H9 (cell line): ENCODE results near the gene AFF2. TPM values are rescaled to one million over a fixed set of nuclear protein-coding genes. Genes with fewer than 3 reads are reported as not detected.

Experiments
- DNase-seq: peaks from one replicate; pipeline ENCODE4 v3.0.0-alpha.2; 2017
- H2AFZ ChIP-seq: one replicate; pipeline ENCODE4 v1.6.1; 2013; ENCODE audit warnings: mild to moderate bottlenecking, low read length, control low read depth, moderate library complexity
- H2AK5ac ChIP-seq: 2 replicates; pipeline ENCODE4 v1.6.1; 2013; ENCODE audit warnings: low read length, control low read depth, mixed read lengths; ENCODE audit not compliant: insufficient read length
- H2BK120ac ChIP-seq: one replicate; pipeline ENCODE4 v1.6.1; 2013; ENCODE audit warnings: low read depth, mild to moderate bottlenecking, low read length, control low read depth, inconsistent platforms; ENCODE audit not compliant: poor library complexity, severe bottlenecking
- H2BK12ac ChIP-seq: 2 replicates; pipeline ENCODE4 v1.6.1; 2013; ENCODE audit warnings: low read length, control low read depth, mixed read lengths, low read depth; ENCODE audit not compliant: insufficient read length
- H2BK15ac ChIP-seq: 2 replicates; pipeline ENCODE4 v1.6.1; 2013; ENCODE audit warnings: low read depth, low read length, control low read depth
- H2BK20ac ChIP-seq: one replicate; pipeline ENCODE4 v1.6.1; 2013; ENCODE audit warnings: low read depth, mild to moderate bottlenecking, low read length, control low read depth, inconsistent platforms; ENCODE audit not compliant: poor library complexity, severe bottlenecking
- H2BK5ac ChIP-seq: 2 replicates; pipeline ENCODE4 v1.6.1; 2013; ENCODE audit warnings: low read length, control low read depth, mixed read lengths; ENCODE audit not compliant: insufficient read length
- H3K14ac ChIP-seq: 2 replicates; pipeline ENCODE4 v1.6.1; 2013; ENCODE audit warnings: low read length, control low read depth; ENCODE audit not compliant: insufficient read depth
- H3K18ac ChIP-seq: 2 replicates; pipeline ENCODE4 v1.6.1; 2013; ENCODE audit warnings: low read depth, mild to moderate bottlenecking, mixed read lengths, low read length, control low read depth; ENCODE audit not compliant: insufficient read length
- H3K23ac ChIP-seq: 2 replicates; pipeline ENCODE4 v1.6.1; 2013; ENCODE audit warnings: low read length, control low read depth, mixed read lengths, low read depth; ENCODE audit not compliant: insufficient read length
- H3K23me2 ChIP-seq: 2 replicates; pipeline ENCODE4 v1.6.1; 2013; ENCODE audit warnings: low read depth, mild to moderate bottlenecking, mixed read lengths, low read length, control low read depth; ENCODE audit not compliant: insufficient read length, poor library complexity, severe bottlenecking
- H3K27ac ChIP-seq: 2 replicates; pipeline ENCODE4 v1.5.1; 2013; ENCODE audit warnings: low read length, control low read depth, mixed read lengths, low read depth; ENCODE audit not compliant: insufficient read length
- H3K27me3 ChIP-seq: 2 replicates; pipeline ENCODE4 v1.6.1; 2013; ENCODE audit warnings: low read length, control low read depth, inconsistent platforms; ENCODE audit not compliant: insufficient read depth
- H3K4ac ChIP-seq: 2 replicates; pipeline ENCODE4 v1.6.1; 2013; ENCODE audit warnings: low read depth, mild to moderate bottlenecking, control low read depth, inconsistent platforms, low read length, moderate library complexity
- H3K4me1 ChIP-seq: 2 replicates; pipeline ENCODE4 v1.6.1; 2013; ENCODE audit warnings: low read length, control low read depth, inconsistent platforms; ENCODE audit not compliant: insufficient read depth
- H3K4me2 ChIP-seq: 2 replicates; pipeline ENCODE4 v1.6.1; 2013; ENCODE audit warnings: low read length, control low read depth, mixed read lengths; ENCODE audit not compliant: insufficient read length, insufficient read depth
- H3K56ac ChIP-seq: 2 replicates; pipeline ENCODE4 v1.6.1; 2013; ENCODE audit warnings: low read depth, mild to moderate bottlenecking, mixed read lengths, low read length, control low read depth; ENCODE audit not compliant: insufficient read length
- H3K79me1 ChIP-seq: 2 replicates; pipeline ENCODE4 v1.6.1; 2013; ENCODE audit warnings: low read depth, mild to moderate bottlenecking, moderate library complexity, low read length, control low read depth, inconsistent platforms; ENCODE audit not compliant: insufficient read depth, poor library complexity, severe bottlenecking
- H3K79me2 ChIP-seq: 2 replicates; pipeline ENCODE4 v1.6.1; 2013; ENCODE audit warnings: low read length, control low read depth, inconsistent platforms; ENCODE audit not compliant: insufficient read depth
- H3K9ac ChIP-seq: 2 replicates; pipeline ENCODE4 v1.6.1; 2013; ENCODE audit warnings: low read length, control low read depth, mixed read lengths; ENCODE audit not compliant: insufficient read length; ENCODE audit errors: extremely low read depth
- H3K9me3 ChIP-seq: one replicate; pipeline ENCODE4 v1.6.1; 2013; ENCODE audit warnings: low read depth, low read length, inconsistent platforms; ENCODE audit not compliant: control insufficient read depth
- H3T11ph ChIP-seq: one replicate; pipeline ENCODE4 v1.6.1; 2013; ENCODE audit warnings: mild to moderate bottlenecking, low read length, control low read depth, inconsistent platforms
- H4K20me1 ChIP-seq: one replicate; pipeline ENCODE4 v1.6.1; 2013; ENCODE audit not compliant: control insufficient read depth, insufficient read length, insufficient read depth
- H4K5ac ChIP-seq: 2 replicates; pipeline ENCODE4 v1.6.1; 2013; ENCODE audit warnings: low read depth, mild to moderate bottlenecking, mixed read lengths, low read length, control low read depth; ENCODE audit not compliant: insufficient read length
- H4K8ac ChIP-seq: replicated peaks from 2 replicates; pipeline ENCODE4 v1.6.1; 2013; ENCODE audit warnings: low read length, control low read depth, mixed read lengths, low read depth; ENCODE audit not compliant: insufficient read length
- H4K91ac ChIP-seq: 2 replicates; pipeline ENCODE4 v1.6.1; 2013; ENCODE audit warnings: low read depth, mild to moderate bottlenecking, moderate library complexity, mixed read lengths, low read length, control low read depth; ENCODE audit not compliant: insufficient read length
- H3K27ac Mint-ChIP-seq, 3 experiments: 2 replicates in 2 of 3; 3 replicates in 1 of 3; pipeline ENCODE4 v1.8.0; 2020 to 2021; ENCODE audit warnings: mixed read lengths in 3 of 3, mild to moderate bottlenecking in 1 of 3, moderate library complexity in 1 of 3
- H3K27me3 Mint-ChIP-seq: 2 replicates; pipeline ENCODE4 v1.8.0; 2021; ENCODE audit warnings: low read depth, mild to moderate bottlenecking, moderate library complexity, mixed read lengths
- H3K36me3 Mint-ChIP-seq, 3 experiments: 2 replicates in 2 of 3; 3 replicates in 1 of 3; pipeline ENCODE4 v1.8.0; 2020 to 2021; ENCODE audit warnings: low read depth in 3 of 3, mixed read lengths in 3 of 3; ENCODE audit not compliant: insufficient read depth in 1 of 3
- H3K4me1 Mint-ChIP-seq, 2 experiments: 2 replicates each; pipeline ENCODE4 v1.8.0; 2020; ENCODE audit warnings: mixed read lengths in 2 of 2
- H3K4me3 Mint-ChIP-seq, 2 experiments: 2 replicates in 1 of 2; 3 replicates in 1 of 2; pipeline ENCODE4 v1.8.0; 2020 to 2021; ENCODE audit warnings: mild to moderate bottlenecking in 2 of 2, mixed read lengths in 2 of 2, moderate library complexity in 1 of 2
- H3K9me3 Mint-ChIP-seq, 2 experiments: 2 replicates in 1 of 2; 3 replicates in 1 of 2; pipeline ENCODE4 v1.8.0; 2020; ENCODE audit warnings: mild to moderate bottlenecking in 2 of 2, mixed read lengths in 2 of 2, moderate library complexity in 1 of 2
- CTCF ChIP-seq: fragments of 200-600 bp; sonication (generic); conservative IDR thresholded peaks from 3 replicates; pipeline ENCODE4 v1.8.0; 2021; ENCODE audit warnings: antibody characterized with exemption, mild to moderate bottlenecking
- WGBS: extraction: QIAGEN DNeasy Blood & Tissue Kit; methylation state at CpG from one replicate; pipeline ENCODE4 v1.1.7; 2013; ENCODE audit warnings: missing lambda C conversion rate, low lambda C conversion rate, mixed read lengths; ENCODE audit not compliant: insufficient read length; ENCODE audit errors: extremely low coverage; 5-methylcytosine and 5-hydroxymethylcytosine counted together
- total RNA-seq: library from RNA; stranded (reverse); gene quantifications from 2 replicates; pipeline ENCODE4 v1.2.1, GENCODE V29; 2021

Gene AFF2
- total RNA-seq, 1 experiment from 2014 or later, result 14.6 TPM

GRCh38 chrX:148808833-148809232, 308.4 kb downstream of the AFF2 start:
- WGBS, result no CpG with 5 or more reads among the region's 6 CpGs
- Histone ChIP-seq H3K14ac (no peak overlapping the region), H3K9me3 (peaks cover 57% of the 10 kb centered on the region), H4K8ac (no peak overlapping the region), H3K18ac (no peak overlapping the region), H2AK5ac (no peak overlapping the region), H4K20me1 (no peaks in the 10 kb centered on the region), H4K5ac (no peak overlapping the region), H3K4me2 (no peak overlapping the region), H3K4me1 (no peaks in the 10 kb centered on the region; the same call in 1 of the 2 replicates), H4K91ac (no peak overlapping the region), H2AFZ (no peak overlapping the region), H3K27me3 (no peaks in the 10 kb centered on the region), H2BK20ac (no peak overlapping the region), H3K79me2 (no peaks in the 10 kb centered on the region), H3K79me1 (no peaks in the 10 kb centered on the region), H3K4ac (no peak overlapping the region), H3K23ac (no peak overlapping the region), H2BK120ac (no peak overlapping the region), H3K23me2 (no peaks in the 10 kb centered on the region), H2BK12ac (no peak overlapping the region), H3K9ac (no peak overlapping the region), H3K56ac (no peak overlapping the region), H2BK5ac (no peak overlapping the region), H2BK15ac (no peak overlapping the region), H3T11ph (no peak overlapping the region), H3K27ac (no peak overlapping the region)
- Mint-ChIP-seq H3K4me3 (no peak overlapping the region), H3K4me1 (peaks cover 21 to 36% of the 10 kb centered on the region in 2 experiments), H3K27ac (no peak overlapping the region), H3K9me3 (peaks cover 67 to 72% of the 10 kb centered on the region in 2 experiments), H3K36me3 (no peaks in the 10 kb centered on the region; a peak in 1 of 7 replicates), H3K27me3 (peaks cover 2% of the 10 kb centered on the region; the same call in 1 of the 2 replicates)
- TF ChIP-seq CTCF, result no peak
- DNase-seq, result no peak
